Stimulated activated naive CD4-positive, alpha-beta T cell (primary cell): ENCODE results near the gene CADPS2.

Source experiments
- DNase-seq, 6 experiments: peaks; one replicate each; lab custom pipeline; 2025; lab: John Stamatoyannopoulos, UW

CADPS2 gene

DNA sequence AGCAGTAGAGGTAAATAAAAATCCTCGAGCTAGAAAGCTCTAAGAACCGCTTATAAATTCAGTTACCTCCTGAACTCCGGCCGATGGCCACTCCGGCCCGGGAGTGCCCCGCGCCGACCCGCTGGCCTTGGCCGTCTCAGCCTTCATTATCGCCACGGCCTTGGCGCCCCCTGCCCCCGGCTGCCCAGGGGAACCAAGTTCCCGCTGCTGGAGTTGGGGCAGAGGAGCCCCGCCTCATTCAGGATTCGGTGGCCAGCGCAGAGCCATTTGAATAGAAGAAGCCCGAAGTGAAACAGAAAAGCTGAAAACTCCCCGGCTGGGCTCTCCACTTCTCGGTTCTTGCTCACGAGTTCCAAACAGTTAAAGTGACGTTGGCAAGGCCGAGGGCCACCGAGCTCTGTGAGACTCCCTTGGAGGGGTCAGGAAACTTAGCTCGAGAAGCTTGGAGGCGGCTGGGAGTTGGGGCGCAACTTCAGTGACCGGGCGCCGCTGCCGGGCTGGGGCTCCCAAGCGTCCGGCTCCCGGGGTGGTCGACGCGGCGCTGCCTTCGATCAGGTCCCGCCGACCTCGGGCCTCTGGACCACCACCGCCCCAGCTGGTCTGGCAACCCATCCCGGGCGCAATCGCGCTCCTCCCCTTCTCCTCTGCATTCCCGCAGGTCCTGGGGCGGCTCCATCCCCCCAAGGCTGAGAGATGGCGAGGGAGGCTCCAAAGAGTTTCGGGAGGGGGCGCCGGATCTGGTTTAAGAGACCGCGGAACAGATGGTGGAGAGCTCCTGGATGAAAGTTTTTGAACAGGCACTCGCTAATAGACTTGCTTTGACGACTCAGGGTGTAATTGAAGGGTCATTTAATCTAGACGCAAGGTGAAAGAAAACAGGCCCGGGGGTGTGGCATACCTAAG is 575.9 kb downstream of the CADPS2 start:
- DNase-seq: no peak

DNA sequence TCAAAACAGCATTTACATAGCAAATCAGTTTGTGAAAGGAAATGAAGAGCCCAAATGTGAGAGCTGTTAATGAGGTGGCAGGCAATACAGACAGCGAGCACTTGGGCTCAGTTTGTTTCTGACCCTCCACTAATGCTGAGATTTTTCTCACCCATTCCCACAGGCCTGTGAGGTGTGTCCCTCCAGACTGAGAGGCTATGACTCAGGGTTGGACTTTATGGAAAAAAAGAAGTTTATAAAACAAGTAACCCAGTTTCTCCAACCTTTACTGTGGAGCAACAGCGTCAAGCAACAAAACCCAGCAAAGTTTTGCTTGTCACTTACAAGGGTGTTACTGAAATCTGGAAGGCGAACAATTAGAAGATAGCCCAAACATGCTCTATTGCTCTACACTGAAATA is 576.8 kb downstream of the CADPS2 start:
- no peak for DNase-seq

DNA sequence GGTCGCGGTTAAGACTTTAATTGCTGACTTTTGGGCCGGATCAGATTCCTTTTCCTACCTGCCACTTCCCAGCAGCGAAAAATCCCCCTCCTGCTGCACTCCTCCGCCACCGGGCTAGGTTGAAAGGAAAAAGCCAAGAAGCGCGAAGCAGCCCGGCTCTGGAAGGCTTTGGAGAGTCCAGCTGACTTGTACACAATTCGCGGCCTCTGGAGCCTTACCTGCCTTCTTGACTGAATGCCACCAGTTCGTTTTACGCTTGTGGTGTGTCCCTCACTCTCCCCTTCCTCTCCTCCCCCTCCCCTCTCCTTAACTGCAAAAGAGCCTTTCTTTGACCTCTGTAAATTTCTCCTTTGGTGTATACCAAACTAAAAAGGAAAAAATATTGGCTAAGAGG is 579.0 kb downstream of the CADPS2 start:
- DNase-seq: no peak

DNA sequence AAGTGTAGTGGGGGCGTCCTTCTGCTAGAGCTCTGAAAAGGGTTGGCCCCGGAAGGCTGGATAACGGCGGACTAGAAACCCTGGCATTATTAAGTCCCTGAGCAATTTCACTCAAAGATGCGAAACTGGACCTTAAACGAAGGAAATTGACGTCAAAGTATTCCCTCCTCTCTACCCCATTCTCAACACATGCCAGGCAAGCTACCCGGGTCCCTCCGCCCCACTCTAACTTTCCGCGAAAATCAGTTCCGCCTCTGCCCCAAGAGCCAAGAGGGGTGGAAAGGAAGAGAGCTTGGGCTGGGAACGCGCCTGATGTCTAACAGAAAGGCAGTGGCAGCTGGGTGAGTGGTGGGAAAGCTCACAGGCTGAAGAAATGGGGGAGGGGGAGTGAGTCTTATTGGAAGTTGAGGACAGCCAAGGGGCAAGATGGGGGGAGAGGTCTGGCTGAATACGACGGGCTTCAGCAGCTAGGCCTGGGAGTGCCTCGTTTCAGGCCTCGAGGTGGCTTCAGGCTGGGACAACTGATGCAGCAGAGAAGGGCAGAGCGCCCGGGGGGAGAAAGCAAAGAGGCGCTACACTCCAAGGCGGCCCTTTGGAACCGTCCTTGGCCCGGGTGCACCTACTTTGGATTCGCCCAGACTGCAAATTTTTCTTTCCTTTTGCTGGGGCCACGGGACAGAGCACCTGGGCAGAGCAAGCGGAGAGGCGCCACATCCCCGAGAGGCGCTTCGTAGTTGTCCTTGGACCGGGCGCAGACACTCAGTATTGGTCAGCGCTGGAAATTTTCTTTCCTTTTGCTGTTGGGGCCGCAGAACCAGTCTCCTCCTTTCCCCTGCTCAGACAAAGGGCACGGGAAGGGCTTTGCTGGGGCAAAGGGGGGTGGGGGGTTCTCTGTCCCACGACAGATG is 579.7 kb downstream of the CADPS2 start:
- DNase-seq: no peak

DNA sequence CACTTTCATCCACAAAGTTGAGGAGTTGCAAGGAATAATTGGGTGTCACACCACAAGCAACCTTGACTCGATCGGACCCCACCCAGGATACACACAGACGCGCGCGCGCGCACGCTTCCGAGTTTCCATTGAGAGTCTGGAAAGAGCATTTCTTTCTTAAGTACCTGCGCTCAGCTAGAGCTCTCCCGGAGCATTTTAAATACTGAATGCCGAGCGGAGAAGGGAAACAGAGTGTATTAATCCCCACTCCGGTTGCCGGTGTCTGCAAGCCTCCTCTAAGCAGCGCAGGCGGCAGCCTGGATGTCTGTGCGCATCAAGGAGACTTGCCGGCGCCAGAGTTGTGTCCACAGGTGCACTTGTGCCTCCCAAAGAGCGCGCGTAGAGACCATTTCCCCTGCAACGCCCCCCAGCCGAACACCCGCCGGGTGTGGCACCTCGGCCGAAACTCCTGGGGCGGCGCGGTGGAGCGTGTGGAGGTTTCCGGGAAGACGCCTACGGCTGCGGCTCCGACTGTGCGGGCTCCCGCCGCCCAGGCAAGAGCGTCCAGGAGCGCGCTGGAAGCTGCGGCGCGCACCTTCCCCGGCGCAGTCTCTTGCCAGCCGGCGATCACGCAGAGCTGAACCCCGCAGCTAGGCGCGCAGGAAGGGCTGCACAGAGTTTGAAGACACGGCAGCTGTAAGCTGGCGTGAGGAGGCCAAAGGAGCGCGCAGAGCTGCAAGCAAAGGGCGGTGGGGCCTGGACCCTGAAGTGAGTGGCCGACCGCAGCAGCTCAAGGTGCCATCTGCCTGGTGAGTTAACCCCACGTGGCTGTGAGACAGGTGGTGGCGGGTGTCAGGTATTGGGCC is 580.6 kb downstream of the CADPS2 start:
- DNase-seq: no peak

DNA sequence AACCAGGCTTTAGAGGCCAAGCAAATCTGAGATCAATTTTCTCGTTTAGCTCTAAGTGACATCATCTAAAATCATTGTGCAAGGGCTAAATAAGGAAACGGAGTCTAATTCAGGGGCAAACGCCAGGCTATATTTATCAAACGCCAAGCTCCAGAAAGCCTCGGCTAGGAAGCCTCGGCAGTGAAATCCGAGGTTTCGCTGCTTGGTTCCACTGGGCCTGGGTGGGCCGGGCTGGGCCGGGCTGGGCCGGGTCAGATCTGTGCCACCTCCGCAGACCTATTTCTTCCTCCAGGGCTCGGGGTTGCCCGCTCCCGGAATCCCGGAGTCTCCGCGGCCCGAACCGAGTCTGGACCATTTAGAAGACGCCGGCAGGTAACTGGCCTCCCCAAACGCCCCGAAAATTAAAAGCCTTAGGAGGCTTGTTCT is 581.3 kb downstream of the CADPS2 start:
- DNase-seq: no peak

DNA sequence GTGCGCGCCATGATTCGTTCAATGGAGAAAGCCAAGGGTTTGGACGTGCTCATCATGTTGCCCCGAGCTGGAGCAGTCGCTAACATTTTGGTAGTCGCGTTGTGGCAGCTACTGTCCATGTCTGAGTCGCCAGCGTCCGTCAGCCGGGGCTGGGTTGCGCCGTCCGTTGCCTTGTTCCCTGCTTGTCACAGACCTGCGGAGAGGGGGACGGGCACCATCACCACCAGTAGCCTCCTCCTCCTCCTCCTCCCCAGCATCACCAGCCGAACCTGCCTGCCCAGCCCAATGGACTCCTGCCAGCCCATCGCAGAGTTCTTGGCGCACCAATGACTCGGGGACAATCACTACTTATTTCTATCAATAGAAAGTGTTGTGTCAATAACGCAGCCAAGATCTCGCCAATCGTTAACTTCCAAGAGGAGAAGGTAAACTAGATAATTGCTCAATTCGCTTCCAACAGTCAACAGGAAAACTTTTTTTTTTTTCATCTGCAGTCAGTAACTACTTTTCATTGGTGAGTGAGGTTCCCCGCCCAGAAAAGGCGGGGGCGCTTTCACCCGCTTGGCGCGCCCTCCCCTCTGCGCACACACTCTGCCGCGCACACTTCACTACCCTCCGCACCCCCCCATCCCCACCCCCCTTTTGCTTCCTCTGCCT is 581.8 kb downstream of the CADPS2 start, which contains the start of gene FEZF1:
Gene FEZF1, minus strand, starts transcription at position 432 of the 657 bp plus-strand sequence. Its CDS starts 313 bp downstream, at position 119.
- DNase-seq: no peak

DNA sequence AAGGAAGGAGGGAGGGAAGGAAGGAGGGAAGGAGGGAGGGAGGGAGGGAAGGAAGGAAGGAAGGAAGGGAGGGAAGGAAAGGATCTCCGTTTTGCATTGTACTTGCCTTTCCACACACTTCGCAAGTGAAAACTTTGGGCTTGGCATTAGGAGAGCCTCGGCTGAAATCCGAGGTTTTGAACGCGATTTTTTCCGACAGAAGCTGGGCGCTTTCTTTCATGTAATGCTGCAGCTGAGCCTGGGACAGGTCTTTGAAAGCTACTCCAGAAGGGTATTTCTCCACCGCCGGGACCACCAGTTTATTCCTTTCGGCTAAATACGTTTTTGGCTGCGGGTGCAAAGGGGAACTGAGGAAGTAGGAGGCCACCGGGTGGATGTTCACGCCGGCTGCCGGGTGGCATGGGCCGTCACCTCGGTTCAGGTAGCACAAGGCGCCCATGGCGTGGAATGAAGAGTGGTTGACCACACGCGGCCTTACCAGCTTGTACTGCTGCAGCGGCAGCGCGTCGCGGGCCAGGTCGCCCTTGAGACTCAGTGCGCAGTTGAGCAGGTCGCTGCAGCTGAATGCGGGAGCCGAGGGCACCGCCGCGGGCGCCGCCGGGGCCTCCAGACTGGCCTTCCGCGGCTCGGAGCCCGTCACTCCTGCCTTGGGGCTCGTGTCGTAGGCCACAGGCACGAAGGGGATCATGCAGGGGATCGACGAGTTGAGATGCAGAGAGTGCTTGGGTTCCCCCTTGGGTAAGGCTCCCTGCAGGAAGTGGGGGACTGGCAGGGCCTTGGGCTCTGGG is 582.5 kb downstream of the CADPS2 start:
- no peak for DNase-seq

DNA sequence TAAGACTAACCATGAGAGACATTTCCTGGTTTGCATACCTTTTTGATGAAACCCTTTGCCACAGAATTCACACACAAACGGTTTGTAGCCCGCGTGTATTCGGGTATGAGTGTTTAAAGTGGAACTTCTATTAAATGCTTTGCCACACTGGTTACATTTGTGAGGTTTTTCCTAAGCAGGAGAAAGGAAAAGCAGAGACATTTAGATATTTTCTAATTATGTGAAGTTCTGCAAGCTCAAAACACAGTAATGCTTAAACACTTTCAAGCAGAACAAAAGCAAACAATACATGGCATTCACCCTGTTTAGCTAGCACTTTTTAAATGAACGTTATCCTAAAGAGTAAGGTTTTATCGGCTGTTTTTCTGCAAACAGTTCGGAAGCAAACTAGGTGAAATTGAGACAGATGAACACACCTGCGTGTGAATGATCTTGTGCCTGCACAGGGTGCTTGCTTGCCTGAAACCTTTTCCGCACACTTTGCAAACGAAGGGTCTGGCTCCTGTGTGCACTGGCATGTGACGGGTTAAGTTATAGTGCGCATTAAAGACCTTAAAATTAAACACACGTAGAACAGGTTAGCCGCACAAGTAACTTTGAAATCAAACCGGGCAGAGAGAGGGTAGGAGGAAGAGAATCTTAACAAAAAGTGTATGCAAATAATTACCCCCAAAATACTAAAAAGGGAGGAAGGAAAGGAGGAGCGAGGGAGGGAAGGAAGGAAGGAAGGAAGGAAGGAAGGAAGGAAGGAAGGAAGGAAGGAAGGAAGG is 583.3 kb downstream of the CADPS2 start:
- DNase-seq: no peak

DNA sequence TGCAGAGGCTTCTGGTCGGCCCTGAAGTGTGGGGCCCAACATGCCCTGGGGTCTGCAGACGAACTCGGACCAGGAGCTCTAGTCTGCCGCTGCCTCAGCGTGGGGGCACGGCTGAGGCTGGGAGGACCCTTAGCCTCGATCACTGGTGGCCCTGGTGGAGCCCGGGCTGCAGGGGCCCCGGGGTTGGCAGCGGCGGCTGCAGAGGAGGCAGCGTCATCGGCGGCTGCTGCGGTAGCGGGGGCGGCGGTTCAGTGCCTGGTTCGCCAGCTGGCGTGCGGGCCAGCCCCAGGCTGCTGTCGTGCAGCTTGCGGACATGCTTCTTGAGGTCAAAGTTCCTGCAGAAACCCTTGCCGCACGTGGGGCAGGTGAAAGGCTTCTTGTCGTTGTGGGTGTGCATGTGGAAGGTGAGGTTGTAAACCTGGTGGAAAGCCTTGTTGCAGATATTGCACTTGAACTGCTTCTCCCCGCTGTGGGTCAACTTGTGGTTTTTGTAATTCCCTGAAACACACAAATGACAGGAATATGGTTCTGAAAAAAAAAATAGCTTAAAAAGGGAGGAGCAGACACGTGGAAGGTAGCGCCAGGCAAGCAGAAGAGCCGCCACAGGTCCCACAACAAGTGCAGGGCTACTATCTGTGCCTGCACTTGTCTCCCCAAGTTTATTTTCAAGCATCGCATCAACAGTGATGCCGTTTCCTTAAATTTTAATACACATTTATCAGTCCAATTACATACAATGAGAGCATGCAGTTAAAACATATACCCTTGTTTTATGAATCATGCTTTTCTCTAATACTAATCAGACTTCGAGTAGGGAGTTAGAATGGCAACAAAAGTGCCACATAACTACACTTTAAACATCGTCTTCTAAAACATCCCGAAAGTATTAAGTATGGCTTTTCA is 584.2 kb downstream of the CADPS2 start:
- DNase-seq: no peak

DNA sequence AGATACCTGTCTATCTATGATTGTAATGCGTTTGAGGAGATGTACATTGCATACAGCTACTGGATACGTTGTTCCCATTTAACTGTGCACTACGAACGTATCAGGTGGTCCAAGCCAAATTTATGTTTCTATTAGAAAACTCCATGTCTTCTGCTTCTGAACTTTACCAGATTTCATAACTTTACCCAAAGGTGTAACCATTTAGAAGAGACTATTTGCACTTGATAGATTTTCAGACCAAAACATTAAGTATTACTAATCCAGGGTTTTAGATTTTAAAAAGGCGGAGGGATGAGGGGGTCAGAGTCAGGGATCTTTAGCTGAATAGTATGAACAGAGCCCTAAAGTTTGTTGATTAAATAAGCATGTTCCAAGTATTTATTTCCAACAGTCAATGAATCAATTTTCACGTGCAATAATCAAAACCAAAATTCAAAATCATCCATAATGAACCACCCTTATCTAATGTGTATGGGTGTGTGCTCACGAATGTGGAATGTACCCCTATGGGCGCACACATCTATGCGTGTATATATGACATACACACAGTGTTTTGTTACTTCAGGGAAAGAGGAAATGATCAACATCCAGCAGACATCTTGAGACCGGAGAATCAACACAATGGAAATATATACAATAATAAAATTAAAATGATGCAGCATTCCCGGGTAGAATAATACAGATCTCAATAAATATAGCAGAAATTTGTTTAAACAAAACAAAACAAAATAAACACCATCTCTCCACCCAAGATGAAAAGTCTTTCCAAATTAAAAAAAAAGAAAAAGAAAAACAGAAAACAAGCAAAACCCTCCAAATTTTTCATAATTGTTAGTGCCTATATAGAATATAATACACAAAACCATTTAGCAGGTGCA is 585.1 kb downstream of the CADPS2 start:
- DNase-seq: no peak

DNA sequence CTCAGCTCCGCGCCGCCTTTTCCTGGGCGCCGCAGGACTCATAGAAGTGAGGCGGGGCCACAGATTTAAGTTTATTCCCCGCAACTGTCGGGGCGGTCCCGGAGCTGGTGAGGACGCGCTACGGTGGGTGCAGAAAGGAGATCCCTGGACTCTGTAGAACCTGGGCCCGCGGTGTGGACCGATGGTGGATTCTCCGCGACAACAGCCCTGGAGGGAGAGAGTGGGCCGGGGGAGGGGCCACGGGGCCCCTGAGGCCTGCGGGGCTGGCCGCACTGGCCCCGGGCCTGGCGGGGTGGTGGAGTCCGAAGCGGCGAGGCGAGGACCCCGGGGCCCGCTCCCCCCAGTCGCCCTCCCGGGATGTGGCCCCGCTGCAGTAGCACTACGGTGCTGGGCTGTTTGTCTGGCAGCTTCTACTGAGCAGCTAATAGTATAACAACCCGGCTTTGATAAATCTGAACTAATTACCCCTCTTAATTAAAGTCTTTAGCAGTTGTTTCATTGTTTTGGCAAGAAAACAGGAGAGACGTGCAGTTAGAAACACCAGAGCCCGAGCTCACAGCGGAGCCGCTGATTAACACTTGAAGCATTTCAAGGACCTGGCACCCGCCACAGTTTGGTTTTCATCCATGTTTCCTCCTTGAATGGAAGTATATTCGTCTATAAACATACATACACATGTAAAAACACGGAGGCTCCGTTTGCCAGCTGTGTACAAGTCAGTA is 585.9 kb downstream of the CADPS2 start:
- DNase-seq: no peak

DNA sequence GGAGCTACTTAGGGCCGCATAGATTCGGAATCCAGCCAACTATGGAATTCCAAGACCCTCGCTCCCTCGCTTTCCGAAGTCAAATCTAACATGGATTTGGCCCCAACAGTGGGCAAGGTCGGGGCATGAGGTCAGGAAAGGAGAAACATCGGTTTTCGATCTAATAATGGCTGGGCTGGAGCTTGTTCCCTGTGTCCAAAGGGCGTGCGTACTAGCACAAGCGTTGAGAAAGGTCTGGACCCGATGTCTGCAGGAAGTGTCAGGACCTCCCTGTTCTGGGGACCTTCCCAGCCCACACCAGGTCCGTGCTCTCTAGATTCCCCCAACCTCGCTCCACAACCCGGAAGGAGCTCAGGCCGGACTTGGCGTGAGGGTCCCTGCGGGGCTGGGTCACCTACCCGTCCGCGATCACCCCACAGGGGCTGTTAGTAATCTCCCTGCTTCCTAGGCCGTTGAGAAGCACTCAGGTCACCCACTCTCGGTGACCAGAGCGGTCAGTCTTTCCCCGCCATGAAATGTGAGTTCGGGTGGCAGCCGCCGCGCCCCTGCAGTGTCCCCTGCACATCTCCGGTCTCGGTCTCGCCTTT is 586.5 kb downstream of the CADPS2 start:
- no peak for DNase-seq

DNA sequence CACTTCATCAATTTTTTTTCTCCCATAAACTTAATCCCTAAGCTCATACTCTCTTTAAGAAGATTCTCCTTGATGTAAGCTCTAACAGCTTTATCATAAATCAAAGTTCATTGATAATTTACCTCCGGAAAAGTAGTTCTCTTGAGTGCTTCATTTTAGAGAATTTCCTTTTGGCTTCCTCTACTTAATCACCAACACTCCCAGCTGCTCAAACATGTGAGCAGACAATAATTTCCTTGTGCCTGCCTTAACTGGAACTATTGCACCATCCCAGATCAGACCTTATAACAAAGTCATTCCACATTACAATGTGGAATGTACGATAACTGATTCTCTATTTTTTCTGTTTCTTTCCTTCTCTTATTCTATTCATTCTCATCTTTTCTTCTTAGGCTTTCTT is 587.6 kb downstream of the CADPS2 start:
- DNase-seq: no peak

DNA sequence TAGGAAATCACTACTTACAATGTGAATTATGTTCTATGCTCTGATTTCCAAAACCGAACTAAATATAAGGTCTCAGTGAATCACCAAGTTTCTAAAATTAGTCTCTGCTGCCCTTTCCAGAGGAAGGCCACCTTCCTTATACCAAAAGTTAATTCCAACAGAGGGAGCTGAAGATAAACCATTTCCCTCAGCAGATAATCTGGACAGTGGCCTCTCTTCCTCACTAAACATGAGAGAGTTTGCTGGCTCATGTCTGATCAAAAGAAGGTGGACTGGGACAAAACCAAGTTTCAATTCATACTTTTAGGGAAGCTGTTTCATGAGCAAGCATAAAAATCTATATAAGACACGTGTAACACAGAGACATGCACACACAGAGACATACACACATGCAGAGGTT is 588.1 kb downstream of the CADPS2 start:
- no peak for DNase-seq

DNA sequence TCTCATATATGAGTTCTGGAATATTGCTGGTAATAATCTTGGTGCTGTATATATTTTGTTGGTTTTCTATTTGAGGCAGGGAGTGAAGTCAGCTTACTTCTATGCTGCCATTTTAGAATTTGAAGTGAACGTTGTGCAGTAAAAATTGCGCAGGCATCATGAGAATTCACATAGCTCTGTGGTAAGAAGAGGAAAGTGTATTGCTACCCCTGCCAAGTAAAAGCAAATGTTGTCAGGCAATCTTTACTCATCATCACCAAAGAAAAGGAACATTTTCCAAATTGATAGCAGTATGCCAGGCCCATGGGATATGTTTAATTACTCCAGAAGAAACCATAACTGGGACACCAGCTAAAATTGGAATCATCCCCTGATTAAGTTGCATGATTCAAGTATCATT is 595.1 kb downstream of the CADPS2 start:
- DNase-seq: no peak

DNA sequence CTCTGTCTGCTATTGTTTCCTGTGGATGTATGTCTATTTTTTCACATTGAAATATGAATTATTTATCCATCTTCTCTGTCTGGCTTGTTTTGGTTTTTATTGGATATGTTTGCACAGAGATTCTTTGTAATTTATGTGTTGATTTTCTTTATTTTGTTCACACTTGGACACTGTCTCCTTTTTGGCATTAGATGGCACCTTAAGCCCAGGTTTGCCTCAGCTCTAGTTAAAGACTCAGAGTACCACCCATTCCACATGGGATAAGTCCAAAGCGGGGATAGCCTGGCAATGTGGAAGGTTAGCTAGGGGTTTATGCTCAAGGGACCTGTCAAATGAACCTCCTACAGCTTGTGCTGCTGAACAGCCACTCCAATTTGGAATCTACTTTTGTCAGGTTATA is 595.8 kb downstream of the CADPS2 start:
- DNase-seq: no peak
